NCI-H1694 treated with DMSO at 0.1 percent for 48 hours (cell line): ENCODE measurements around the gene CCT3.

Experiments used
- DNase-seq: peaks from one replicate; lab custom pipeline; 2025; lab: John Stamatoyannopoulos, UW

The CCT3 gene

GRCh38 chr1:156320560-156320959 is 17.5 kb downstream of the CCT3 start:
- DNase-seq, result no peak

- DNase-seq, result peak; percentile 62
Observed at GRCh38 chr1:156319664-156320063, 18.4 kb downstream of the CCT3 start.

DNA sequence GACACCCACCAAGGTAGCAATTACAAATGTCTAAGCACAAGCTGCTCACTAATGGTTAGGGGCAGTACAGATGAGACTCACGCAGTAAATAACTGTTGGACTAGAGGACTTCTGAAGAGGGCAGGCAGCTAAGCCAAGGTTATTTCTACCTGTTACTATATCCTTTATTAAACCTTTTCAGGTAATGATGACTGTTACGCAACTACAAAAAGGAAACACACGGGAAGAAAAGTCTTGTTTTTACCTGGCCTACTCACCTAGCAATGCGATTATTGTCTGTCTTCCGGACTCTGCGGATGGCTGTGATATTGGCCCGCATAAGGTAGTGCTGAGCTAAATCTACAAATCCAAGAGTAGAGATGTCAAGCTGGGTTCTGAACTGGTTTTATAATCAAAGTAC is 21.2 kb downstream of the CCT3 start:
- DNase-seq, result no peak

DNA sequence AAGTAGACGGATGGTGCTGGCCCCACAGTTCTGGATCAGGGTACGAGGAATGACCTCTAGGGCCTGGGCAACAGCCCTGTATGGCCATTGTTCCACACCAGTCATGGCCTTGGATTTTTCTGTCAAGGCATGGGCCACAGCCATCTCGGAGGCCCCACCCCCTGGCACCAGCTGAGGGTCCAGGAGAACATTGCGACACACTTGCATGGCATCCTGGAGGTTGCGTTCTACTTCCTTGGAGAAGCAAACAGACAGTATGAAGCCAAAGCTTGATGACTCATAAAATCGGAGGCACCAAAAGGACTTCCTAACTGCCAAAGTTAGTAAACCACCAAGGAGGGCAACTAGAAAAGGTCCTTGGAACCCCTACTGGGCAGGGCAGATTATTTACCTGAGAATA is 27.1 kb downstream of the CCT3 start:
- DNase-seq, result no peak

GRCh38 chr1:156308078-156308477 is 30.0 kb downstream of the CCT3 start:
- DNase-seq, result no peak

- DNase-seq, result no peak
Observed at GRCh38 chr1:156305215-156305614, 32.9 kb downstream of the CCT3 start.

DNA sequence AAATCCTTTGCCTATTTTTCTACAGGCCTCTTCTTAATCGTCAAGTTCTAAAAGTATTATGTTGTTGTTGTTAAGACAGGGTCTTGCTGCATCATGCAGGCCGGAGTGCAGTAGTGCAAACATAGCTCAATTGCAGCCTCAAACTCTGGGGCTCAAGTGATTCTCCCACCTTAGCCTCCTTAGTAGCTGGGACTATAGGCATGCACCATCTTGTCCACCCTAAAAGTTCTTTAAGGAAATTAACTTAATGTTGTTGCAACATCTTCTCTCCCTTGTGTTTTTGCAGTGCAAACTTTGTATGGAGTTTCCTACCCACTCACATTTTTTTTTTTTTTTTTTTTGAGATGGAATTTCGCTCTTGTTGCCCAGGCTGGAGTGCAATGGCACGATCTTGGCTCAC is 34.9 kb downstream of the CCT3 start:
- DNase-seq, result no peak

DNA sequence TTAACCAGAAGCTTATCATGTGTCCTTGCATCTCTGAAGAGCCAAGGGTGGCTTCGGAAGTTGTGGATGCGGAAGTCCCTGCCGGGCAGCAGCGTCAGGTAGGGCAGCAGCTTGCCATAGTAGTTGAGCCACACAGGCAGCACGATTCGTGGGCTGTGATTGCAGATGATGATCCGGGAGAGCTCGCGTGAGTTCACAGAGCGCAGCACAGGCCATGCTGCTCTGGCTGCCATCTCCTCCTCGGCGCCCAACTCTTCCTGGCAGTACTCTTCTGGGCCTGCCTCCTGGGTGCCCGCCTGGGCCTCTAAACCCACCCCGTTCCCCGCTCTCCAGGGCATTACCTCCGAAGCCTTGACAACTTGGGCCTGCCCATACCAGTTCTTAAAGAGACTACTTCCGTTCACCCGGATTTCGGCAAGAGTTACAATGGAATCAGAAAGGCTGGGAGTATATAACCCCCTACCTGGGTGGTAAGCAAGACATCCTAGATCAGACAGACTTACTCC is 39.2 kb downstream of the CCT3 start, which contains the start of gene VHLL:
Gene VHLL (minus strand): TSS at position 456 of the 506 bp plus-strand sequence. CDS start 118 bp downstream, at position 338.
- DNase-seq, result no peak

DNA sequence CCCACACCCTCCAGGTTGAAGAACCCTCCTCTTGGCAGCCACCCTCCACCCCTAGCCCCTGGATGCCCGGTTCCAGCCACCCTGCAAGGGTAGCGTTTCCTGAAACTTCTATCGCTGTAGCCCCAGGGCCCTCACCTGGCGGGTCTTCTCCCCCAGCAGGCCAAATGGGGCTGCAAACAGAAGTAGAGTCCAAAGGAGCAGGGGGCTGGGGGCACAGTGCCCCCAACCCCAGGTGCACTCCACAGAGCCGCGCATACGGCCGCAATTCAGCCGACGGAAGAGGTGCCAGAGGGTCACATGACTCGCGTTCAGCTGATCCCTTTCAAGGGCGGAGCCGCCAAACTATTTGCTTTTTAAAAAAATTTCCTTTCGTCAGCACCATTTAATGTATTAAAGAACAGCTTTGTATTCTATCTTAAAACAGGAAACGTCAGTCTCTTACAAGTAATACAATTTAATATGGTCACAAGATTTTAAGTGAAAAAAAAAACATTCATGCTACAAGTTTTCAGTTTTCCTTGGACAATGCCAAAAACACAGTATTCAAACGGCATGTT is 42.6 kb downstream of the CCT3 start, which contains the start of gene GLMP:
Gene GLMP (minus strand): TSS at position 289 of the 557 bp plus-strand sequence. CDS start 34 bp downstream, at position 255.
- peak; percentile 60 for DNase-seq

DNA sequence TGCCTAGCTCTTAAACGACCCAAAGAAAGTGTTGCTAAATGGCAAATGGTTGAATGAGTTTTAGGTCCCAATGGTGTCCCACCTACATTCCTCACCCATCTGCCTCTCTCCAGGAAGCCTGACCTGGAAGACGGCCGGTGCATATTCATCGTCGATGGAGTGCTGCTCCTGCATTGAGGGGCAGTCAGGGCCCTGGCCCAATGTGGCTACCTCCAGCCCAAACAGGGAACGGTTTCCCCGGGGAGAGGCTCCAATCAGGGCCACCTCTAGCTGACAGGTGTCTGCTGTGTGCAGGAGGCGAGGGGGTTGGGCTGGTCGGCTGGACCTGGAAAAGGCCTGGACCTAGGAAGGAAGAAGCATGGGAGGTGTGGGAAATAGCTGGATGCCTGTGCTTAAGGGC is 44.2 kb downstream of the CCT3 start:
- no peak for DNase-seq

DNA sequence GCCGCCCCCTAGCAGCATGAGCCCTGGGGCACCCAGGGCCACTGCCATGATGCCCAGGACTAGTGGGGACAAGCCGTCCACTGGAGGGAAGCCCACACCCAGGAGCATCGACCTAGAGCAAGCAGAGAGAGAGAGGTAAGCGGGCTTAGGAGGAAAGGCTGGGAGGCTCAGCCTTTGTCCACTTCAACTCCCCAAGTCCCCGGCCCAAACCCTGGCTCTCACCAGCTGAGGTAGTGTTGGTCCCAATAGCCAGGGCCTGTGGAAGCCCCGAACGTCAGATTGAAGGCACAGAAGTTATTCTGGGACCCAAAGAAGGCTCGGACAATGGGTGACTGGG is 45.0 kb downstream of the CCT3 start:
- no peak for DNase-seq

DNA sequence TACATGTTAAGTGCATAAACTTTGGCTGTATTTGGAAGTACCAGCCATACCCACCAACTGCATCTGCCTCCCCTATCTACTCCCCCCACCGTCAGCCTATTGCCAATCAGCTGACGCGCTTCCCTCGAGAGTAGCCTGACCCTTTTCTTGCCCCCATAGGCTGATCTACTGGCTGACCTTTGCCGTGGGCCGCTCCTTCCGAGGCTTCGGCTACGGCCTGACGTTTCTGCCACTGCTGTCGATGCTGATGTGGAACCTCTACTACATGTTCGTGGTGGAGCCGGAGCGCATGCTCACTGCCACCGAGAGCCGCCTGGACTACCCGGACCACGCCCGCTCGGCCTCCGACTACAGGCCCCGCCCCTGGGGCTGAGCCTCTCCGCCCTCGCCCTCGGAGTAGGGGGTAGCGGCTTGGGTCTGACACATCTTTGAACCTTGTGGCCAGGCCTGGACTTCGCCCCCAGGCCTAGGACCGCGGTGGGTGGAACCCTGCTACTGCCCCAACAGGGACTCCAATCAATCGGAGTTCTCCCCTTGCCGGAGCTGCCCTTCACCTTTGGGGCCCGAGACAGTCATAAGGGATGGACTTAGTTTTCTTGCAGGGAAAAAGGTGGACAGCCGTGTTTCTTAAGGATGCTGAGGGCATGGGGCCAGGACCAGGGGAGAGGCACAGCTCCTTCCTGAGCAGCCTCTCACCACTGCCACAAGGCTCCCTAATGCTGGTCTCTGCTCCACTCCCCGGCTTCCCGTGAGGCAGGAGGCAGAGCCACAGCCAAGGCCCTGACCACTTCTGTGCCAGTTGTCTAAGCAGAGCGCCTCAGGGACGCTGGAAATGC is 46.6 kb downstream of the CCT3 start:
- no peak for DNase-seq

- no peak for DNase-seq
Observed at GRCh38 chr1:156289857-156290256, 48.2 kb downstream of the CCT3 start.

- no peak for DNase-seq
Observed at GRCh38 chr1:156286061-156286460, 52.0 kb downstream of the CCT3 start.

DNA sequence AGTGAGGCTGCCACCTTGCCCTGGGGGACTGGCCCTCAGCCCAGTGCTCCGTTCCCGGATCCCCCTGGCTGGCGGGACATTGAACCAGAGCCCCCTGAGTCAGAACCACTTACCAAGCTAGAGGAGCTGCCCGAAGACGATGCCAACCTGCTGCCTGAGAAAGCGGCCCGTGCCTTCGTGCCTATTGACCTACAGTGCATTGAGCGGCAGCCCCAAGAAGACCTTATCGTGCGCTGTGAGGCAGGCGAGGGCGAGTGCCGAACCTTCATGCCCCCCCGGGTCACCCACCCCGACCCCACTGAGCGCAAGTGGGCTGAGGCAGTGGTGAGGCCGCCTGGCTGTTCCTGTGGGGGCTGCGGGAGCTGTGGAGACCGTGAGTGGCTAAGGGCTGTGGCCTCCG is 52.7 kb downstream of the CCT3 start:
- DNase-seq, result no peak

DNA sequence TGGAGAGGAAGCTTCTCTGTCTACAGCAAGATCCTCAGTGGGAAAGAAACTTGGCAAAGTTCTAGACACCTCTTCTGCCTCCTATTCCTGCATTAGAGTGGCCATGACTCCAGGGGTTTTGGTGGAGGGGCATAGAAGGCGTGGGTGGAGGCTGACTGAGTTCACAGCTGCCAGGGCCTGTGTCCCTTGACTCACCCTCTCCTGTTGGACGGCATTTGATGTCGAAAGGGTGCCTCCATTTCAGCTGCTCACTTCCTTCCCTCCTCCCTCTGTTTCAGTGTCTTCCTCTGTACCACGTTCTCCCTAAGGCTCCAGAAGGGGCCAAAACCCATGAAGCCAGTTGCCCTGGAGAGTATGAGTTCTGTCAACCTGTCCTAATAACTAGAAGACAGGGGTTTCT is 53.3 kb downstream of the CCT3 start:
- no peak for DNase-seq

- DNase-seq, result no peak
Observed at GRCh38 chr1:156284112-156284511, 54.0 kb downstream of the CCT3 start, which contains the start of gene TMEM79. TSS of gene TMEM79 (plus strand) at chr1:156284325. CDS start at chr1:156285227, 902 bp downstream.

DNA sequence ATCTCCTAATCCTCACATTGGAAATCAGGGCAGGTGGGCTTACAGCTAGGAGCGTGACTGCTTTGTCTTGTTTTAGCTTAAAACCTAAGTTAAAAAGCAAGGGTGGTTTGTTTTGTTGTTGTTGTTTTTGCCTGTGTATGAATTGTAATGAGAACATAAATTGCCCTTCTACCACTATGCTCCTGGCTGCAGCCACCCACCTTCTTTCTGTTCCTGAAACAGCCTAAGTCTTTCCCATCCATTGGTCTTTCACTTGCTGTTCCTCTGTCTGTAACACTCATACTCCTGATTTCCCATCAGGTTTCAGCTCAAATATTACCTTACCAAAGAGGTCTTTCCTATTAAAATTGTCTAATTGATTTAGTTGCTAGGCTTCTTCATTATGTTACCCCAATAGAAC is 54.6 kb downstream of the CCT3 start:
- DNase-seq, result no peak

- DNase-seq, result peak; percentile 99
Observed at GRCh38 chr1:156282479-156283222, 55.4 kb downstream of the CCT3 start, which contains the start of gene SMG5. TSS of gene SMG5 (minus strand) at chr1:156282825. CDS start at chr1:156282680, 145 bp downstream.

DNA sequence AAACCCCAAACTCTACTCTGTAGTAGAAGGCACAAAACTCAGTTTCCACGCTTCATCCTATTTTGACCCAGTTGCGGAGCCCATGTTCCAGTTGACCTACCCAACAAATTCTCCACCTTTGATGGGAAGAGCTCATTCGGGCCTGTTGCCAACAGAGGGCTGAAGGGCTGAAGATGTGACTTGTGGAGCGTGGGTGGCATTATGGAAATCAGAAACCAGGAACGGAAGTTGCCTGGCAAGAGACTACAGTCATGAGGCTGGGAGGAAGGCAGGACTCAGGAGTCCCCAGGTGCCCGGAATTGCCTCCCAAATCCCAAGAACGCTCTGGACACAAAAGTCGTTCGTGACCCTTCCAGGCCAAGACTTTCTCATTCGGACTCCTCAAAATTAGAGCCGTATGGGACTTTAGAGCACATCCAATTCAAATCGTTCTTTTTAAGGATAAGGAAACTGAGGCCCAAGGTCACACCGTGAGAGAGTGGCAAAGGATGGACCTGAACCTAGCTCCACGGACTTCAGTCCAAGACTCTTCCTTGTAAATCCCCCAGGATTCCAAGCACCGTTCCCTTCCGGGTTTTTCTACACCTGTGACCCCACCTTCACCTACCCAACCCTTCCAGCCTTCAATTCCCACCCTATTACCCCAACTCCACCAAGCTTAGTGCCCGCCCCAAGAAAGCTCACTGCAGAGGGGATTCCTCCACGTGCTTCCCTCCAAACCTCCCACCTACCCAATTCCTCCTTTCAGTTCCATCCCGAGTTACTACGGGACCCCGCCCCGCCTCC is 56.2 kb downstream of the CCT3 start:
- DNase-seq, result peak; percentile 52

- peak; percentile 32 for DNase-seq
Observed at GRCh38 chr1:156281281-156281680, 56.8 kb downstream of the CCT3 start.

DNA sequence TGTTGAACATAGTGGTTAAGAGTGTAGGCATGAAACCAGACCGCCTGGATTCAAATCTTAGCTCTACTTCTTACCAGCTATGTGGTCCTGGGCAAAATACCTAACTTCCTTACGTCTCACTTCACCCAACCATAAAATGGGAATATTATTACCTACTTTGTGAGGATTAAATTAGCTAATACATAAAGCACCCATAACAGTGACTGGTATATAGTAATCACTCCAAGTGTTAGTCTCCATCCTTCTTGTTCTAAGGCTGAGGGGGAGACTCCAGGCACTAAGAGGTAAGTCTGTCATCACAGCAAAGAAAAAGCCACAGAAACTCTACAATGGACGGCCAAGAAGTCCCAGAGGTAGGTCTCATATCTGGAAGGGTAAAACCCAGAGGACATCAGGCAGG is 58.3 kb downstream of the CCT3 start:
- no peak for DNase-seq
